AG04449 (cell line): Measurements from ENCODE around the gene KCNN3.
A peak's percentile ranks its signal among the peaks of the same experiment; 100 is the strongest.

Source experiments
- CTCF ChIA-PET: fragments of 350-600 bp; formaldehyde crosslinking; extraction: SDS; loops from one replicate; lab custom pipeline; 2021; ENCODE audit warnings: antibody characterized with exemption; lab: Yijun Ruan, JAX
- POLR2A ChIA-PET: fragments of 400-600, 350-600 bp; formaldehyde crosslinking; extraction: SDS; loops from one replicate; lab custom pipeline; 2020; ENCODE audit warnings: antibody characterized with exemption, inconsistent platforms; lab: Yijun Ruan, JAX
- DNase-seq: peaks from one replicate; pipeline ENCODE4 v3.0.0-alpha.2; 2010; ENCODE audit warnings: low read depth, low spot score
- H3K4me3 ChIP-seq: 2 replicates; pipeline ENCODE4 v1.5.1; 2011; ENCODE audit warnings: low read depth, mild to moderate bottlenecking, control low read depth, low read length
- TF ChIP-seq, protein P1 (sequence below): IDR thresholded peaks from one replicate; pipeline ENCODE4 v1.5.1; 2011; ENCODE audit warnings: mild to moderate bottlenecking, moderate library complexity, low read length, control low read depth, inconsistent platforms; ENCODE audit not compliant: insufficient read depth; ENCODE audit errors: missing control alignments

The KCNN3 gene

GRCh38 chr1:154820646-154821045 is 49.4 kb downstream of the KCNN3 start:
- POLR2A ChIA-PET, result no interaction called here

DNA sequence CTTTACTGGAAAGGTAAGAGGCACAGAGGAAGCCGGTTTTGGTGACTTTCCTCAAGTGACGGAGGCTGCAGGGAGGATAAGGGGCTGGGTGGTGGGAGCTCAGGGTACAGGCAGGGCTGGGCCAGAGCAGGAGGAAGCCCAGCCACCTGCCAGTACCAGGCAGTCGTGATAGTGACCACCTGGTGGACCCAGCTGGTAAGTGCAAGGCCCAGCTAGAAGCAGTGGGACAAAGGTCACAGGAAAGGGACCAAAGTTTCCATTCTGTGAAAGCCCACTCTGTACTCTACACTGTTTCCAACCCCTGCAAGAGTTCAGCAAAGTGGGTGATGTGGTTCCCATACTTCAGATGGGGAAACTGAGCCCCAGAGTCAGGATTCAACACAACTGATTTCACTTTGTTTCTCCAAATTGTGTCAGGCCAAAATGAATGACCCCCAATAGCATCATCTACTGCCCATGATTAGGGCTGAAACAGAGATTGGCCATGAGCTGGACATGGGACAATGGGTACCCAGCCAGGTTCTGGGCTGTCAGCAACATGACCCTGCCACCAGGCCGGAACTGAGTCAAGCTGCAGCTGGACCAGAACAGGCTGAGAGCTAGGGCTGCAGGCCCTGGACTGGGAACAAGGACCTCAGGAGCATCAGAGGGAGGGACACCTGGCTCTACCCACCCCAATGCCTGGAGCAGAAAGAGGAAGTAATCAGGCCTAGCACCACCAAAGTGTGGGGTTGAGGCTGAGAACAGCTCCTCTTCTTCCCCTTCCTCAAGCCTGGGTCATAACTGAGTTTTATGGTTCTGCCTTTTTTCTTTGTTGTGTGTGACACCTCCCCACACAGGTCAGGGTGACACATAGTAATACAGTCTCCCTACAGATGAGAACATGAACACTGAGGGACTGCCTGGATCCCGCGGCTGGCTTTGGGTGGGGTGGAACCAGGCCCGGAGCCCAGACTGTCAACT is 50.2 kb downstream of the KCNN3 start:
- ChIA-PET POLR2A (no interaction called here), CTCF (interaction anchor here (0.8 to 2.3 kb wide), 5 partner anchors 9 to 42 kb away, joined by 3 to 6 read pairs (median 4); no protein-coding TSS in a partner anchor)
- no peak overlapping the region for H3K4me3 ChIP-seq
- DNase-seq, result no peak
- TF ChIP-seq, protein P1, sequence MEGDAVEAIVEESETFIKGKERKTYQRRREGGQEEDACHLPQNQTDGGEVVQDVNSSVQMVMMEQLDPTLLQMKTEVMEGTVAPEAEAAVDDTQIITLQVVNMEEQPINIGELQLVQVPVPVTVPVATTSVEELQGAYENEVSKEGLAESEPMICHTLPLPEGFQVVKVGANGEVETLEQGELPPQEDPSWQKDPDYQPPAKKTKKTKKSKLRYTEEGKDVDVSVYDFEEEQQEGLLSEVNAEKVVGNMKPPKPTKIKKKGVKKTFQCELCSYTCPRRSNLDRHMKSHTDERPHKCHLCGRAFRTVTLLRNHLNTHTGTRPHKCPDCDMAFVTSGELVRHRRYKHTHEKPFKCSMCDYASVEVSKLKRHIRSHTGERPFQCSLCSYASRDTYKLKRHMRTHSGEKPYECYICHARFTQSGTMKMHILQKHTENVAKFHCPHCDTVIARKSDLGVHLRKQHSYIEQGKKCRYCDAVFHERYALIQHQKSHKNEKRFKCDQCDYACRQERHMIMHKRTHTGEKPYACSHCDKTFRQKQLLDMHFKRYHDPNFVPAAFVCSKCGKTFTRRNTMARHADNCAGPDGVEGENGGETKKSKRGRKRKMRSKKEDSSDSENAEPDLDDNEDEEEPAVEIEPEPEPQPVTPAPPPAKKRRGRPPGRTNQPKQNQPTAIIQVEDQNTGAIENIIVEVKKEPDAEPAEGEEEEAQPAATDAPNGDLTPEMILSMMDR, result peak; percentile 26

More at GRCh38 chr1:154820646-154821045, 49.4 kb downstream of the KCNN3 start:
- no peak overlapping the region for H3K4me3 ChIP-seq
- DNase-seq, result no peak
- CTCF ChIA-PET, result no interaction called here
- TF ChIP-seq, protein P1, result no peak

DNA sequence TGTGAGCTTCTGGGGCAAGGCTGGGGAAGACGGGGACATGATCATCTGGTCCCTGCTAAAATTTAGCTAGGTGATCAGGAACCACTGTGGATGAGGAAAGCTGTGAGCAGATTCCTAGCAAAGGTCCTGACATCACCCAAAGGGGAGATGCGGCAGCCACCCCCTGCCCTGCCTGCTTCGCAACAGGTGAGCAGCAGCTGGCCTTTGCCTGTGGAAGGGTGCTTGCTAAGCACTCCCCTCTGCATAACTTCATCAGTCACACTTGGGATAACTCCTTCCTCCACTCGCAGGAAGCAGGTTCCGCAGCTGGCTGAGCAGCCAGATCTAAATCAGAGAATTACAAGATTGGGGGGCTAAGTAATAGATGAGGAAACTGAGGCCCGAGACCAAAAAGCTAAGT is 51.2 kb downstream of the KCNN3 start:
- CTCF ChIA-PET, result interaction anchor here (0.8 to 2.3 kb wide), 4 partner anchors 13 to 60 kb away, joined by 3 to 6 read pairs (median 4); no protein-coding TSS in a partner anchor
- TF ChIP-seq, protein P1, result no peak
- H3K4me3 ChIP-seq, result no peak overlapping the region
- DNase-seq, result no peak
- POLR2A ChIA-PET, result no interaction called here

DNA sequence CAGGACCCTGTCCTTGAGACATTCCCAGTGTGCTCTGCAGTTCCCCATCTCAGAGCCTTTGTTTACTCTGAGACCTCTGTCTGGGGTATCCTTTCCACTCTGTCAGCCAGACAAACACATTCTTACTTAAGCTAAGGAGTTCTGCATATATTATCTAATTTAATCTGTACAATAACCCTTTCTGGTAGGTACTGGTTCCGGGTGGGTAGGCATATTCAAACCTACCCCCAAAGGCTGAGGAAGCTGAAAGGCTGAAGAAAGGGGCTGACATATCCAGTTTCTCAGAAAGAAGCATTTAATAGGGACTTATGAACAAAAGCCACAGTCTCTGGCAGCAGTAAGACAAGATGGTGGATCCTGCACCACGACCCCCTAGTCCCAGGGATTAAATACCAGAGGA is 53.1 kb downstream of the KCNN3 start:
- H3K4me3 ChIP-seq, result no peak overlapping the region
- POLR2A ChIA-PET, result no interaction called here
- TF ChIP-seq, protein P1, result no peak
- DNase-seq, result no peak
- CTCF ChIA-PET, result interaction anchor here (0.7 kb wide), 1 partner anchor 12 kb away, joined by 3 read pairs; no protein-coding TSS in a partner anchor

- POLR2A ChIA-PET, result no interaction called here
- CTCF ChIA-PET, result interaction anchor here (0.6 to 0.7 kb wide), 2 partner anchors 13 to 114 kb away, joined by 3 read pairs; no protein-coding TSS in a partner anchor
- TF ChIP-seq, protein P1, result no peak
- DNase-seq, result no peak
- no peak overlapping the region for H3K4me3 ChIP-seq
Measured at GRCh38 chr1:154816369-154816768, 53.7 kb downstream of the KCNN3 start.
